Hindlimb muscle (tissue), 1 donor: ENCODE data around the gene VPS37C. TPM values are rescaled to one million over a fixed set of nuclear protein-coding genes. Genes with fewer than 3 reads are reported as not detected.

Source experiments
- DNase-seq: peaks from one replicate; pipeline ENCODE4 v3.0.0-alpha.2; 2013
- polyA plus RNA-seq: library from polyadenylated mRNA; unstranded; fragments of 120-200 nt; gene quantifications from one replicate; pipeline ENCODE4 v1.2.1, GENCODE V29; 2013; ENCODE audit not compliant: insufficient read length

VPS37C gene
- polyA plus RNA-seq, 1 donor = 22.0 TPM

DNA sequence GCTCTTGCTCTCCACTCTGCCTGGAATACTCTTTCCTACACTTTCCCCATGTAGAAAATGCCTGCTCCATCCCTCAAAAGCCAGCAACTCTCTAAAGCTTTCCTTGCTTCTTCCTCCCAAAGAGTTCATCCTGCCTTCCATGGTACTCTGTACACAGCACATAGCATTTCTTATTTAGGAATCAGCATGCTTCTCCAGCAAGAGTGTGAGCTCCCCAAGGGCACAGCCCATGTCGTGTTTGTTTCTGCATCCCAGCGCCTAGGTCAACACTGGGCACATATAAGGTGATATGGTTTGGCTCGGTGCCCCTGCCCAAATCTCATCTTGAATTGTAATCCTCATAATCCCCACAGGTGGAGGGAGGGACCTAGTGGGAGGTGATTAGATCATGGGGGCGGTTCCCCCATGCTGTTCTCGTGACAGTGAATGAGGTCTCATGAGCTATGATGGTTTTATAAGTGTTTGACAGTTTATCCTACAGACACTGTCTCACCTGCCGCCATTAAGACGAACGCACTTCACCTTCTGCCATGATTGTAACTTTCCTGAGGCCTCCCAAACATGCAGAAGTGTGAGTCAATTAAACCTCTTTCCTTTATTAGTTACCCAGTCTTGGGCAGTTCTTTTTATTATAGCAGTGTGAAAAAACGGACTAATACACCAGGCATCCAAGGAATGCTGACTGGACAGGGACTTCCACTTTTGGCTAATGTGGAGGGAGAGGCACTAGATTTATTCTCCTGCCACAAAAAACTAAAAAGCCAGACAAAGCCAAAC lies 8.2 kb downstream of the VPS37C start:
- no peak for DNase-seq

DNA sequence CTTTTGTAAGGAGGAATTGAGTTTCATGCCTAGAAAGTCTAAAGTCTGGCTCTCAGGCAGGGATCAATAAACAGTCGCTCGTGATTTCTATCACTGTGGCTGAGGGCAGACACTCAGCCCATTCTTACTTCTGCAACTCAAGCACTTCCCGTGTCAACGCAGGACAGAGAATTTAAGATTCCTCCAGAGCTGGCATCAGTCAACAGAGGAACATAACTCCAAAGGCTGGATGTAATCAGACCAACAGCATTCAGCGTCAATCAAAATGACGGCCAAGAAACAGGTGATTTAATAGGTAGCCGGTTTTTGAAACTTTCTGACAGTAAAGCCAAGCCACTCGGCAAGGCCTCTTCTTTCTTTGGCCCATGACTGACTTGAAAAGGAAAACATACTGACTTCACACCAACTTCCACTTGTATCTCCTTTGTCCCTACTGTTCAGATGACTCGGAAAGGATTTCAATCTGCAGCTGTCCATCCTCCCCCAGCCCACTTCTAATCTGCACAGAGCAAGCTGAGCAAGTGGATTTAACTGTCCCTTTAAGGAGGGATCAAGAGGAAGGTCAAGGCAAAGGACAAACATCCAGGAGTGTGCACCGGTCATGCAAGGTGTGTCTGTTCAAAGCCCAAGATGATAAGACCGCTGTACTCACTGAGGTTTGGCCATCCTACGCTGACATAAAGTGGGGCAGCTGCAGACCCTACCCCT lies 9.5 kb downstream of the VPS37C start:
- no peak for DNase-seq

DNA sequence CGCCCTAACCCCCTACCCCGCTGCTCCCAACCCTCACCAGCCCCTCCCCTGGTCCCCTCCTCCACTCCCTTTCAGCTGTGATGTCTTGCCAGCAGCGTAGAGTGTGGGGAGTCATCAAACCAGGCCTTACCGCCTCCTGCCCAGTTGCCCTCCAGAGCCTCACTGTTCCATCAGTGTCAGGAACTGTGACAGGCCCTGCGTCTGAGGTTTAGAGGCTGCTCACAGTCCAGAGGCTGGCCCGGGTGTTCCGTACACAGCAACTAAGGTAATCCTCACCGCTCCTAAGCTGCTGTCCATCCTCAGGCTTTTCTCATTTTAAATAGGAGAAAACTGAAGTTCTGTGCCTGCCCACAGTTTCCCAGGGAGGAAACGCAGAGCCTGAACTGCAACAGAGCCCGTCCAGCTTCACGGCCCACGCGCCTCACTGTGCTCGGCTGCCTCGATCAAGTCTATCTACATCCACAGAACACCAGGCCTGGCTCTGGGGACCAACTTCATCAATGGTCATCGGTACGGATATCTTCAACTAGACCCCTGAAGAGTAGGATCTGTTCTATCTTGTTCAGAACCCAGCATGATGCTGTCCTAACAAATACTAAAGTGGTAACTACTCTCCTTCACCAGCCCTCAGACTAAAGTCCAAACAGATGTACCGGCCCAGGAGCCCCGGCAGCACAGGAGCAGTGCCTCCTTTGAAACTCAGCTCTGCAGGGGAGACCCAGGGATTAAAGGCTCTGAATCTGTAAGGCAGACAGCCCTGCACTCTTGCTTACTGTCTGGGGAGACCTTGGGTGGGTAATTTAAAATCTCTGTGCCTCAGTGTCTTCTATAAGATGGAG lies 10.3 kb downstream of the VPS37C start:
- no peak for DNase-seq

DNA sequence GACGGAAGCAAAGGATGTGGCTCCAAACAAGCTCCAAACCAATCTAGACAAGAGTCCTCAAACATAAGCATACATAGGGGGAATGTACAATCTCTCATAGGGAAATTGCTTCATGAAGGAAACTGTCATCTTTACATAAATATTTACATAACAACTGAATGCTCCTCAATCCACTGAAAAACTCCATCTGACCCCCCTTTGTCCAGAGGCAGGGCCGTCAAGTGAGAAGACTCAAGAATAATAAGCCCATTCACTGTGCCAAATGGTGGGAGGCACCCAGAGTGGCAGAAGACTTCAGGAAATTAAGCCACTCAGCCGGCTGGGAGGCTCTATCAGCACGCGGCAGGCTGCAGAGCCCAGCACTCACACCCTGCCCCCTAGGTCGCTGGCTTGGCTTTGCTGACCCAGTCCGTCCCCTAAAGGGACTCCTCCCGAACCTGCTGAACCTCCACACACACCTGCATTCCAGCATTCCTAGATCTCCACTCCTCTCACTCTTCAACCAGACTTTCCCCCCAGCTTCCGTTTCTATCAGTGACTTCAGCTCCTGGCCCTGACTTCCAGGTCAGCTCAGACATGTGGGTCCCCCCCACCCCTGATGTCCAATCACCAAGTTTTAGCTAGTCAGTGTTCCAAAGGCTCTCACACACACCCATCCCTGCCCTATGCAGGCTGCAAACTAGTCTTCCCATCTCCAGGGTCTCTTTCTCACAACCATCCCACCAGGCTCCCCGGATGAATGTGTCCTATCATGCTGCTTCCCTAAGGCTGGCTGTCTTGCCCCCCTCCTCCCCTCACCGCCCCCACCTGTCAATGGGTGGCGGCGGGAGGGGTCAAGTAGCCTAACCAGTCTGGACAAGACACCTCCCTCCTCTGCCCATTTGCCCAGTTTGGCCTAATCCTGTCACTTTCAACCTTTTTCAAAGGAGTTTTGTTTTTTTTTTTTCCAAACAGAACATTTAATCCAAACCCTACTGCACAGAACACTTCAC lies 11.3 kb downstream of the VPS37C start:
- no peak for DNase-seq

- DNase-seq = no peak
These were observed 13.2 kb downstream of the VPS37C start for GRCh38 chr11:61147791-61148620.

DNA sequence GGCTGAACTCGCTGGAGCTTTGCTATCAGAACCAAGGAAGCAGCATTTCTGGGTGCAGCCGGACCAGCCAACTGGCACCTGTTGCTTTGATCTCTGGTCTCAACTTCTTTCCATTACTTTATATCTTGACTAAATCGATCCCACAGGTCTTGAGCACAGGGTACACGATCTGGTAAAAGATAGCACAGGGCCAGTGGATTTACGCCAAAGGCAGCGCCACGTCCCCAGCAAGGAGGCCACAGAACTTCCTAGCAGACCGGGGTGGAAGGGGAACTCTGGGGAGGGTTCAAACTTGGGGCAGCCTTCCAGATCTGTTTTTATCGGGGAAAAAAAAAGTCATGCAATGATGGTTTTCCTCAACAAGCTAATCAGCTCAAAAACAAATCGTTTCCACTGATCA lies 14.0 kb downstream of the VPS37C start:
- DNase-seq = no peak

DNA sequence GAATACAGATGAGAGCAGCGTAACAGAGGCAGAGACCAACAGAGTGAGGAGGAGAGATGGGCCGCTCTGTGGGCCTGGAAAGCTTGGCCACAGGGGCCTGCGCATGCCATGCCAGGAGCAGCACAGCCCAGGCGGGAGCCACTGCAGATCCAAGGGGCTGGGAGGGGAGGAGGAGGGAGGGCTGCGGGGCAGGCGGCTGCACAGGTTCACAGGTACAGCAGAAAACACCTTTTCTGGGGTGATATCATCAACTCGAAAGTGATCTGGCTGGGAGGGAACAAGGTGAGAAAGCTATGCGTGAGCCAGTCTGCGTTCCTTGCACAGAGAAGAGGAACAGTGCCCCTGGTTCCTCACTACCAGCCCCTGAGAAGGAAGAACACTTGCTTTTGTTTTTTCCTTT lies 14.8 kb downstream of the VPS37C start:
- no peak for DNase-seq

DNA sequence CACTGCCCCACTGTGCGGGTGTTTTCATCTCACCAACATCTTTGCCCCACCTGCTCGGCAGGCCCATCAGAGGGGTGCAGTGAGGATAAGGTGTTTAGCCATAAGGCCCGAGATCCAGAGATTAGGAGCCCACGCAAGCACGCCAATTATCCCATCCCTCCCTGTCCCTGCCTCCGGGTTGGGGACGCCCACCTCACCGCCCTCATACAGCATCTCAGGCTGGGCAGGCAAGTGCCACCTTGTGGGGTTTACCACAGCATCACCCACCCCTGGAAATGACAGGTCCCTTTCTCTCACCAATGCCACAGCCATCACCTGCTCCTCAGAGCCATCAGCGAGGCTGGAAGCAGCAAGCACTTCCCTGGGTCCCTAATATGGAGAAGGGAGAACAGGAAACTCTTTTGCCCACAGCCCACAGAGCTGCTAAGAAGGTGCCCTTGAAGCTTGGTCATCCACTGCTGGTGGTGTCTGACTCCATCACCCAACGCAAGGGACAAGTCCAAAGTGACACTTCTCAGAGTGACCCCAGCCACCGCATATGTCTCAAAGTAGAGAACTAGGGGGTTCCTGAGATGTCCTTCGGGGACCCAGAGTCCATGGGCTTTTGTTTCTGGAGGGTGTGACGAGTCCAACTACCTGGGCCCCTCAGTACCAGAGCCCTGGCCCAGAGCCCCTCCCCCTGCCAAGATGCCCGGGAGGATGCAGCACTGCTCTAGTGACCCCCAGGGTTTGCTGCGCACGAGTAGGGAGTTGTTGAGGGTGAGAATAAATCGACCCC lies 15.8 kb downstream of the VPS37C start:
- no peak for DNase-seq

GRCh38 chr11:61144511-61145179 lies 16.6 kb downstream of the VPS37C start:
- DNase-seq = no peak

- DNase-seq = no peak
These were observed 18.8 kb downstream of the VPS37C start for GRCh38 chr11:61142424-61142823.

- DNase-seq = no peak
These were observed 19.6 kb downstream of the VPS37C start for GRCh38 chr11:61141601-61142028.

DNA sequence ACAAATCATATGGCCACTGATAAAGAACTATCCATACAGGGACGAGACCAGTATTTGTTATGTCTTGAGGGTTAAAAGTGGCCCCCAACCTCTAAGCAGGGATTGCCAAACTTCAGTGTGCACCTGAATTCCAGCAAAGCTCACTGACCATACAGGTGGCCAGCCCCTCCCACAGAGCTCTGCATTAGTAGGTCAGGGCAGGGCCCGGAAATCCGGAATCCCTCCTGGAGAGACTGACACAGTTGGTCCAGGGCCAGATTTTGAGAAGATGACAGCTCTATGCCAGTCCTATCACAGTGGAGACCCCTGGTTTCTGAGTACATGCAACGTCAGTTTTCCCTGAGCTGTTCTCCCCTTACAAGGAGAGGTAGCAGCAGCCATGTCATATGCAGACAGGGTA lies 20.8 kb downstream of the VPS37C start:
- DNase-seq = no peak

DNA sequence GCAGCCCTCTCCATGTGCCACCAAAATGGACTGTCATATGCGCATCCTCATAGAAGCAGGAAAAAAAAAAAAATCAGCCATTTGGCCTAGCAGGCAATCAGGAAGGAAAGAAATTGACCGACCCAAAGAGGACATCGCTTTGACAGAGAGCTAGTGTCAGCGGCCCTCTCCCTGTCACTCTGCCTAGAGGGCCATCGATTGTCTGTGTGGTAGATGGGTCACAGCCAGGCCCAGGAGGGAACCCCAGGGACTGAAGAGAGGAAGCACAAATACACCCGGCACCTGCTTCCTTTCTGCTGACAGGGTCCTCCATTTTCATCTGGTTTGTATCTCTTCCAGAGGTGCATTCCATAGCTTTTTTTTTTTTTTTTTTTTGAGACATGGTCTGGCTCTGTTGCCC lies 21.8 kb downstream of the VPS37C start:
- no peak for DNase-seq

GRCh38 chr11:61138935-61139334 lies 22.3 kb downstream of the VPS37C start:
- DNase-seq = no peak

DNA sequence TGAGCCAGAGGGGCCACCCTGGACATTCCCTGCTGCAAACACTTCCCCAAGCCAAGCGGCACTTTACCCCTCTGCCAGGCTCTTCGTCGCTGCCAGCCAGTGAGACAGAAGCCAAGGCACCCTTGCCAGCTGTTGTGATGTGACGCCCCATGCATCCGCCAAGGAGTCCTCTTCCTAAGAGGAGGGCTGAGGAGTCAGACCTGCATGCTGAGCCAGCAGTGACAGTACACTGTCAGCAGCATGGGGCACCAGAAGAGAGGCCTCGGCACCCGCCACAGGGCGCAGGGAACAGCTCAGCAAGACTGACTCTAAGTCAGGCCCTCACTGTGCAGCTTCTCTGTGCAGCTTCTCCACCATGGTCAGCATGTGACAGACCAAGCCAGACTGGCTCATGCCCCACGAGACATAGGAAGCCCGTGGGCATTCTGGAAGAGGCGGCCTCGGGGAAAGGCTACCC lies 26.4 kb downstream of the VPS37C start:
- no peak for DNase-seq

GRCh38 chr11:61133956-61134662 lies 27.1 kb downstream of the VPS37C start:
- DNase-seq = no peak

DNA sequence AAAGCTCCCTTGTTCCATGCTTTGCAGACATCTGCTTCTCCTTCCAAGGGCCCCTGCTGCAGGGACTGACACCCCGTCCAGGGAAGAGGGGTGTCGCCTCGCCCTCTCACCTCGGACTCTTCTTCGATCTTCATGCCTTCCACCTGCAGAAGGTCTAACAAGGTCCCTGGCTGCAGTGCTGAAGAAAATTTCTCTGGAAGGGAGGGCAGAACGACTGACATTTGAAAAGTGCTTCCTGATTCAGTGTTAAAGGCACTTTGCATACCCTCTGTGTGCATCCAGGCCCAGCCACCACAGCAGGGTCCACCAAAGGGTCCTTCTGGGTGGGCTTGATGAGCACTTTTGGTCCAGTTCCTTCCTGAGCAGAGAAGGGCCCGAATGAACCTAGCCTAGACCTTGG lies 28.1 kb downstream of the VPS37C start:
- DNase-seq = no peak

- no peak for DNase-seq
These were observed 28.6 kb downstream of the VPS37C start for GRCh38 chr11:61132646-61133045.
